HG03135 (cell line): Measurements from ENCODE around the gene PTPRN2.

Source experiments
- ATAC-seq: cut with Tn5 transposase; IDR thresholded peaks from one replicate; pipeline ENCODE4 v1.9.1; 2021; ENCODE audit warnings: mild to moderate bottlenecking, moderate library complexity; ENCODE audit not compliant: unreplicated experiment

PTPRN2 gene

GRCh38 chr7:158032561-158033115 lies 555.0 kb downstream of the PTPRN2 start:
- ATAC-seq, result no peak

DNA sequence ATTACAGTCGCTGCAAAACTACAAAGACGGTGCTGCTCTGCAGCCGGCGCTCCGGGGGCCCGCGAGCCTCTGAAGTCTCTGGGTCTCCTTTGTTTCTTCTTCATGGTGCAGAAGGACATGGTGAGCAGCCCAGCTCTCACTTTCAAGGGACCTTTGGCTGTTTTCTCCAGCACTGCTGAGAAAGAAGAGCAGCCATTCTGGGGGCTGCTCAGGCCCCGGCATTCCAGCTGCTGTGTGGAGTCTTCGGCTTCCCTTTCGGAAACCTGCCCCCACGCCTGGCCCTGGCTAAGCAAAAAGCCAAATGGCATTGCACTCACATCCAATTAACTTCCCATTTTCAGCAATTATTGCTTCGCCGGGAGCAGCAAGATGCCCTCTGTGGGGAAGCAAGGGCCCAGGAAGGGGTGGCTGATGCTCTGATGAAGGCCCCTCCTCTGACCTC lies 555.7 kb downstream of the PTPRN2 start:
- no peak for ATAC-seq

DNA sequence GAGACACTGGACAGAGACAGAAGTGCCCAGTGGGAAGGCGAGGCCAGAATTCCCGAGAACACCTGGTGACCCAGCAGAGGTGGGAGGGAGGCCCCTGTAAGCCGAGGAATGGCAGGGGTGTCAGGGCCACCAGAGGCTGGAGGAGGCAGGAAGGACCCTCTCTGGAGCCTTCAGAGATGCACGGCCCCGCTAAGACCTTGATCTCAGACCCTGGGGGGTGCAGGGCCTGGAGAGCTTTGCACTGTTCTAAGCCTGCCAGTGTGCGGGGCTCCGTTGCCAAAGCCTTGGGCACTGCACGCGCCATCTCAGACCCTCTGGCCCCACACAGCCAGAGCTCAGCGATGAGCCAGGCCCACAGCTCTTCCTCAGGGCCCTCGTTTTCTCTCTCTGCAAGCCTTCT lies 557.1 kb downstream of the PTPRN2 start:
- no peak for ATAC-seq

GRCh38 chr7:158030071-158030470 lies 557.6 kb downstream of the PTPRN2 start:
- ATAC-seq, result no peak

DNA sequence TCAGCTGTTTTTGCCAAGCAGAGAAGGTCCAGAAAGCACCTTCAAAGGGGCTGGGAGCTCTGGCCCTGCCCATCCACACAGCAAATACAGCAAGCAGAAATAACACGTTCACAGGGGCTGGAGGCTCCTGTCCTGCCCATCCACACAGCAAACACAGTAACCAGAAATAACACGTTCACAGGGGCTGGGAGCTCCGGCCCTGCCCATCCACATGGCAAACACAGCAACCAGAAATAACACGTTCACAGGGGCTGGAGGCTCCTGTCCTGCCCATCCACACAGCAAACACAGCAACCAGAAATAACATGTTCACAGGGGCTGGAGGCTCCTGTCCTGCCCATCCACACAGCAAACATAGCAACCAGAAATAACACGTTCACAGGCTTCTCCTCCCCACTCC lies 558.1 kb downstream of the PTPRN2 start:
- no peak for ATAC-seq

- ATAC-seq, result no peak
These were observed 558.7 kb downstream of the PTPRN2 start for GRCh38 chr7:158028971-158029370.

GRCh38 chr7:158028290-158028941 lies 559.2 kb downstream of the PTPRN2 start:
- ATAC-seq, result no peak

DNA sequence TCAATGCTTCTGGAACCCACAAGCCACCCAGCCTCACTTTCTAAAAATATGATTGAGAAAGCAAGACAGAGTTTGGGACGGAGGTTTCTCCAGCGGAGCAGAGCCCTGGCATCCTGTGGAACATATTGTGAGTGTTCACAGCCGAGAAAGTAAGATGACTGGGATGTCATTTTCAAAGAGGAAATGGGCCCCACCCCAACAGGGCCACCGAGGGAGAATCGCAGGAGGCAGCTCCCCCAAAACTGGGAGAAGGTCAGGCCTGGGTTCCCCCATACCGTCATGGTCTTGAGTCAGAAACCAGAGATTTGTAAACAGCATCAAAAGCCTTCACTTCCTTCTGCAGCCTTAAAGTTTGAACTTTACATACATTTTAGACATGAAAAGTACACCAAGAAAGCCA lies 560.0 kb downstream of the PTPRN2 start:
- ATAC-seq, result no peak

GRCh38 chr7:158026636-158027265 lies 560.9 kb downstream of the PTPRN2 start:
- ATAC-seq, result no peak

- ATAC-seq, result no peak
These were observed 561.7 kb downstream of the PTPRN2 start for GRCh38 chr7:158025686-158026600.

- no peak for ATAC-seq
These were observed 562.7 kb downstream of the PTPRN2 start for GRCh38 chr7:158024881-158025280.

DNA sequence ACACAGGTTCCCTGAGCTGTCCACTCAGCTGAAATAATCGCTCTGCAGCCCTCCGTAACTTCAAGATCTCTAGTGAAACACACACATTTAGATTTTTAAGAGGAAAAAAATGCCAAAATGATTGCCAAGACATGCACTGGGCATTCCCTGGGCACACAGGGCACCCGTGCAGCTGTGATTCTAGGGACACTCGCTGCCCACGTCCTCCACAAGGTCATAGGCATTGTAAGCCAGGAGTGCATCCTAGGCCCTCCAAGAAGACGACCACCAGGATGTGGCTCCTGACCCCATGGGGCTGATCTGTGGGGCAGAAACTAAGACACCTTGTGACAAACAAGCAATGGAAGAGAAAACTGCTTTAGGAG lies 563.3 kb downstream of the PTPRN2 start:
- ATAC-seq, result no peak

DNA sequence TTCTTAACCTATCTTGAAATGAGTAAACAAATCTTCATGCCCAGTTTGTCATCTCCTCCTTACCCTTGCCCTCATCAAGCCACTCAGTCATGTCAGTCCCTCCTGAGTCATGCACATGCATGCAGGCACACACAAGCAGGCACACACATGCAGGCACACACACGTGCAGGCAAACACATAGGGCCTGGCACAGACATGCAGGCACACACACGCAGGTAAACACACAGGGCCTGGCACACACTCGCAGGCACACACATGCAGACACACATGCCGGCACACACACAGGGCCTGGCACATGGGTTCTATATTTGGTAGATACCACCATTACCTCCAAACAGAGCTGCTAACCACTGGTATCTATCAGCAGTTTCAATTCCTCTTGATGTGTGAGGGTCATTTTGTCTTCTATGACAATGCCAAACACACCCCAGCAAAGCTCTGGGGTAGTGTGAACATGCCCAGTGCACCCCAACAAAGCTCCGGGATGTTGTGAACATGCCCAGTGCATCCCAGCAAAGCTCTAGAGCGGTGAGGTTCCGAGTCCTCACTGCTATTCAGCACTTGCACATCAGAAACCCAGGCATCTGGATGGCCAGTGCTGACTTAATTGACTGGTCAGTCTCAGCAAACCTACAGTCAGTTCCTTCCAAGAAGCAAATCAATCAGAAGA lies 563.8 kb downstream of the PTPRN2 start:
- no peak for ATAC-seq

- ATAC-seq, result no peak
These were observed 564.5 kb downstream of the PTPRN2 start for GRCh38 chr7:158023157-158023556.

- ATAC-seq, result no peak
These were observed 565.0 kb downstream of the PTPRN2 start for GRCh38 chr7:158022601-158023000.

DNA sequence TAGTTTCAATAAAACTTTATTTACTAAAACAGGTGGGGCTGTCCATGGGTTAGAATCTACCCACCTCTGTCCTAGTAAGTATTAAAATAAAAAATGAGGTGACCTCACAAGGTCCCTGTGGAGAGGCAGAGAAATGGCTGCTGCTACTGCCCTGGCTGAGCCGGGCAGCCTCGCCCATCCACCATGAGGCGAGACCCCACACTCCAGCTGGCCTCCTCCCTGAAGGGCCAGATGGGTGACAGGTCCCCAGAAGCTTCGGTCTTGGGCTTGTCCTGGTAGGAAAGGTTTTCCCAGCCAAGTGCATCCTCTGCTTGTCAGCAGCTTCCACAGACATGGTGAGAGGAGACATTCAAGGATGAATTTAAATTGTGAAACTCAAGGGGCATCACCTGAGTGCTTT lies 565.8 kb downstream of the PTPRN2 start:
- ATAC-seq, result no peak

GRCh38 chr7:158020706-158021095 lies 566.9 kb downstream of the PTPRN2 start:
- ATAC-seq, result no peak

- ATAC-seq, result no peak
These were observed 567.6 kb downstream of the PTPRN2 start for GRCh38 chr7:158019726-158020705.

DNA sequence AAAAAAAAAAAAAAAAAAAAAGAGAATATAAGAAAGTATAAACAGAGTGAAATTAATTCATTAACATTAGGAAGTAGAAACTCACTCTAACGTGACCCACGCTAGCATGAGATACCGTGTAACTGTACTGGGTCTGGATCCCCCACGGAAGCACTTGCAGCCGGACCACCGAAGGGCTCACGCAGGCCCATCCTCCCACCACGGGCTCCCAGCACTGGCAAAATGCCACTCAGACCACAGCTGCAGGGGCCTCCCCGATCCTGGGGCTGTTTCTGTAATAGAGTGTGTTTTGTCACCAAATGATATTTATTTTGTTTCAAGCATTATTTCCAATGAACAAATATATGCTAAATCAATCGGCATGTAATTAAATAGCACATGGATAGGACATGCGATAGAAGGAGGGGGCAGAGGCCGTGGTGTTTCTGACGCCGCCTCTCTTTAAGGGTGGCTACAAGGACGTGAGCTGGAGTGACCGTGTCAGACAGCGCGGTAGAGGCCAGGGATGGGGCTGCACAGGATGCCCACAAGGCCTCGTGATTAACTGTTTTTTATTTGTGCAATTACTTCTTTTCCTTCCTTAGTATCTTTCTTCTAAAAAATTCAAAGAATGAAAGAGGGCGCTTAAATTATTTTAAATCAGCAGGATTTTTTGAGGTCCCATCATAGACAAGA lies 568.5 kb downstream of the PTPRN2 start:
- no peak for ATAC-seq
